NB4 (cell line): ENCODE data around the gene MALRD1.
"Not testable (repeated sequence)": the region's sequence is repeated elsewhere in the genome, so short reads cannot be mapped to it uniquely, and the experiment has no call there.

Experiments
- DNase-seq: peaks from one replicate; pipeline ENCODE4 v3.0.0; 2010; ENCODE audit warnings: low read depth
- H3K4me3 ChIP-seq: one replicate; pipeline ENCODE4 v1.5.1; 2011; ENCODE audit warnings: mild to moderate bottlenecking, low read depth, low read length, moderate library complexity
- MYC ChIP-seq: IDR thresholded peaks from 2 replicates; pipeline ENCODE4 v1.6.1; 2011; ENCODE audit warnings: low read depth, low read length
- POLR2A ChIP-seq: IDR thresholded peaks from 2 replicates; pipeline ENCODE4 v1.6.1; 2011; ENCODE audit warnings: mild to moderate bottlenecking; ENCODE audit not compliant: insufficient read length; ENCODE audit errors: extremely low read depth
- TF ChIP-seq, protein P1 (sequence below): IDR thresholded peaks from 2 replicates; pipeline ENCODE4 v1.6.1; 2011; ENCODE audit warnings: low read depth, low read length
- TF ChIP-seq, protein P2 (sequence below): IDR thresholded peaks from one replicate; pipeline ENCODE4 v1.5.1; 2012; ENCODE audit warnings: low read depth, low read length

Gene MALRD1

DNA sequence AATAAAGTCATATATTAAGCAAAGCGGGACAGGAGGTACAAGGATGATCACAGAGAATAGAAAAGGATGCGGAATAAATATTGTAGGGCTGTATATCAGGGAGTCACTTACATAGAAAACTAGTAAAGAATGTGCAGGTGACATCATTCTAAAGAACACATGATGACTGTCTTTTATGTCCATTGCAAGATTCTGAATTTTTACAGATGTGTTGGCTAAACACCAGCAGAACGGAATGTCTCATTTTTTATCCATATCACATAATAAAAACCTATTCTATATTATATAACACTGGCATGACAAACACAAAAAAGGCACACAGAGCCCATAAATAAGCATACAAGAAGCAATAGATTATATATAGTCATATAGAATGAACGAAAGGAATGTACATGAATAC lies 448.4 kb downstream of the MALRD1 start:
- TF ChIP-seq, protein P1, sequence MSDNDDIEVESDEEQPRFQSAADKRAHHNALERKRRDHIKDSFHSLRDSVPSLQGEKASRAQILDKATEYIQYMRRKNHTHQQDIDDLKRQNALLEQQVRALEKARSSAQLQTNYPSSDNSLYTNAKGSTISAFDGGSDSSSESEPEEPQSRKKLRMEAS: no peak
- TF ChIP-seq MYC: no peak
- no peak for TF ChIP-seq POLR2A
- TF ChIP-seq, protein P2, sequence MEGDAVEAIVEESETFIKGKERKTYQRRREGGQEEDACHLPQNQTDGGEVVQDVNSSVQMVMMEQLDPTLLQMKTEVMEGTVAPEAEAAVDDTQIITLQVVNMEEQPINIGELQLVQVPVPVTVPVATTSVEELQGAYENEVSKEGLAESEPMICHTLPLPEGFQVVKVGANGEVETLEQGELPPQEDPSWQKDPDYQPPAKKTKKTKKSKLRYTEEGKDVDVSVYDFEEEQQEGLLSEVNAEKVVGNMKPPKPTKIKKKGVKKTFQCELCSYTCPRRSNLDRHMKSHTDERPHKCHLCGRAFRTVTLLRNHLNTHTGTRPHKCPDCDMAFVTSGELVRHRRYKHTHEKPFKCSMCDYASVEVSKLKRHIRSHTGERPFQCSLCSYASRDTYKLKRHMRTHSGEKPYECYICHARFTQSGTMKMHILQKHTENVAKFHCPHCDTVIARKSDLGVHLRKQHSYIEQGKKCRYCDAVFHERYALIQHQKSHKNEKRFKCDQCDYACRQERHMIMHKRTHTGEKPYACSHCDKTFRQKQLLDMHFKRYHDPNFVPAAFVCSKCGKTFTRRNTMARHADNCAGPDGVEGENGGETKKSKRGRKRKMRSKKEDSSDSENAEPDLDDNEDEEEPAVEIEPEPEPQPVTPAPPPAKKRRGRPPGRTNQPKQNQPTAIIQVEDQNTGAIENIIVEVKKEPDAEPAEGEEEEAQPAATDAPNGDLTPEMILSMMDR: no peak
- no peak for DNase-seq
- no peak overlapping the region for H3K4me3 ChIP-seq

DNA sequence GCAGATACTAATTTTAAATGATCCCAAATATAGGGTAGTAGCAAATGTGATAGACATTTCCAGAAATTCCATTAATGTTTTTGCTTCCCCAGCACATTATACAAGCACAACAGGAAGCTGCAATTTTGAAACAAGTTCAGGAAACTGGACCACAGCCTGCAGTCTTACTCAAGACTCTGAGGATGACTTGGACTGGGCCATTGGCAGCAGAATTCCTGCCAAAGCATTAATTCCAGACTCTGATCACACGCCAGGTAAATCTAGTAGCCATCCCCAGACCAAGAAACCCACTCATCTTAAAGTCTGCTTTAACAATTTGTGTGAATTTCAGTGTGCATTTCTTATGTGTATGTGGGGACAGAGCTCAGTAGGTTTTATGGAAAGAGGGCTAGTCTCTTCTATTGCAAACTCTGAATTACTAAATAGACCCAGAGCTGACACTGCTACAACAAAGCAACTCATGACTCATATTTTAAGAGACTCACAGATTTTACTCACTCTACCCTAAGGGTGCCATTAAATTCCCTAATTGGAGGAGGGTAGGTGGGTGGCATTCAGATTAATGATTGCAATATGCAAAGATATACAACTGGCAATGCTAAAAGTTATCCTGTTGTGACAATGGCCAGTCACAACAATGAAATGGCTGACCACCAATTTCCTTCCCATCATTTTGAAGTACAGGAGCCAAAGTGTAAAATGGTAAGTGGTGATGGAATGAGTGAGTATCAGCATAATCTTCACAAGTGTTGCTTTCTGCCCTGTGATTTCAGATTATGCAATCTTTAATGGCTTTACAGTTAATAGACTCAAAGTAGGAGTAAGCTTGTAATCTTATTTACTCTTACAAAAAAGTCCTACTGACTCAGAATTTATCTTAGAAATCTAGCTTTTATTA lies 450.0 kb downstream of the MALRD1 start:
- H3K4me3 ChIP-seq: no peak overlapping the region
- DNase-seq: no peak

DNA sequence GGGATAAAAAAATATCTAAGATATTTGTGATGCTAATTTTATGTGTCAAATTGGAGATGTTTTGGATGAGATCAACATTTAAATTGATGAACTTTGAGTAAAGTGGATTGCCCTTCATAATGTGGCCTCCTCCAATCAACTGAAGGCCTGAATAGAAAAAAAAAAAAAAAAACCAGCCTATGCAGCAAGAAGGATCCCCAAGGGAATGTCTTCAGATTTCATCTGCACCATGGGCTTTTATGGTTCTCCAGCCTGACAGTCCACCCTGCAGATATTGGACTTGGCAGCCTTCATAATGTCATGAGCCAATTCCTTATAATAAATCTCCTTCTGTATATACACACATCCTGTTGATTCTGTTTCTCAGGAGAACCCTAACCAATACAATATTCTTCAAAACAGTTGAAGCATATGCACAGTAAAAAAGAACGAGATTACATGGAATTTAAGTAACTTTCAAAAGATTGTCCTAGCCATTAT lies 450.7 kb downstream of the MALRD1 start:
- no peak for TF ChIP-seq MYC
- TF ChIP-seq, protein P2: no peak
- TF ChIP-seq, protein P1: no peak
- DNase-seq: no peak
- no peak overlapping the region for H3K4me3 ChIP-seq

More for the DNA sequence above, 450.0 kb downstream of the MALRD1 start:
- TF ChIP-seq POLR2A: no peak
- TF ChIP-seq, protein P2: no peak
- TF ChIP-seq MYC: no peak
- TF ChIP-seq, protein P1: no peak

DNA sequence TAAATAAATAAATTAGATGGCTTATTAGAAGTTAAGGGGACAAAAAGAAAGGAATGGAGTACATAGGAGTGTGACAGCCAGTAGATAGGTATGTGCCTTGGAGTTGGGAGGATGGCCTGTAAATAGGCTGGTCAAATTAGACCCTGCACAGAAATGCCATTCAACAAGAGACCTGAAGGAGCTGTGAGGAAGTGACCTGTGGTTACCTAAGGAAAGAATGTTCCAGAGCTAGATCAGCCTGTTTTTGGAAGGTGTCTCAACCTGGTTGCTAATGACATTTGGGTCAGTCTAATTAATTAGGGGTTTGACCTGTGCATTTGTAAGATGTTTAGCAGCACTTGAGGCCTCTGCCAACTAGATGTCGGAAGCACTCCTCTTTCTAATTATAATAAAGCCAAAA lies 452.4 kb downstream of the MALRD1 start:
- no peak for DNase-seq
- TF ChIP-seq, protein P2: no peak
- TF ChIP-seq MYC (no peak), POLR2A (no peak)
- TF ChIP-seq, protein P1: no peak
- H3K4me3 ChIP-seq: no peak overlapping the region

DNA sequence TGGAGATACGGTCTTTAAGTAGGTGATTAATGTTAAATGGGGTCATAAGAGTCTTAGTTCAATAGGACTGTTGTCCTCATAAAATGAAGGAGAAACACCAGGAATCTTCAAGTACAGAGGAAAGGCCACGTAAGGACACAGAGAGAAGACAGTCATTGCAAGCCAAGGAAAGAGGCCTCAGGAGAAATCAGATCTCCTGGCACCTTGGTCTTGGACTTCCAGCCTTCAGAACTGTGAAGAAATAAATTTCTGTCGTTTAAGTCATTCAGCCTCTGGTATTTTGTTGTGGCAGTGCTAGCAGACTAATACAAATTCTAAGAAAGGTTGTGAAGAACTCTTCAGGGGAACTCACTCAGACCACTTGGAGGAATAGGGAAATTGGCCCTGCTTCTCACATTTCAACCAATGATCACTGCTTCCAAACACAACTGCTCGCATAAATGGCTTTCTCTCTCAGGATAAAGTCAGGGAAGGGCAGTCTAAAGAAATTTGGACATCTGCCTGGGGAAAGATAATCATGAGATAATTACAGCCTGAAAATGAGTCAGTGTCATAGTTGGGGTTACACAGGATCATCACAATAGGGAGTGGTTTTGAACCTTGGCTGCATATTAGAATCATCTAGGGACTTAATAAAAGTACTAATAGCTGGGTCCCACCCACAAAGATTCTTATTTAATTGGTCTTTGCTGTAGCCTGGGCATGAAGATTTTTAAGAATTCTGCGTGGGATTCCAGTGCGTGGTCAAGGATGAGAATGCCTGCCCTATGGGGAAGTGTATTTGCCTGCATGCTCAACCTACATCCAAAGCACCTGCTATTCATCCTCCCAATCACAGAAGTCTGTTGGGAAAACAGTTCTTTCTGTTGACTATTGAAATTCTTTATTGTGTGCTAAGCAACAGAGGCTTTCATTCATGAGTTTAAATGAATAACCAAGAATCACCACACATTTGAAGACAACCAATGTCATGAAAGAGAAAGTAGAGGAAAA lies 457.0 kb downstream of the MALRD1 start:
- TF ChIP-seq, protein P2: no peak
- TF ChIP-seq POLR2A (no peak), MYC (no peak)
- TF ChIP-seq, protein P1: no peak
- no peak for DNase-seq
- no peak overlapping the region for H3K4me3 ChIP-seq

DNA sequence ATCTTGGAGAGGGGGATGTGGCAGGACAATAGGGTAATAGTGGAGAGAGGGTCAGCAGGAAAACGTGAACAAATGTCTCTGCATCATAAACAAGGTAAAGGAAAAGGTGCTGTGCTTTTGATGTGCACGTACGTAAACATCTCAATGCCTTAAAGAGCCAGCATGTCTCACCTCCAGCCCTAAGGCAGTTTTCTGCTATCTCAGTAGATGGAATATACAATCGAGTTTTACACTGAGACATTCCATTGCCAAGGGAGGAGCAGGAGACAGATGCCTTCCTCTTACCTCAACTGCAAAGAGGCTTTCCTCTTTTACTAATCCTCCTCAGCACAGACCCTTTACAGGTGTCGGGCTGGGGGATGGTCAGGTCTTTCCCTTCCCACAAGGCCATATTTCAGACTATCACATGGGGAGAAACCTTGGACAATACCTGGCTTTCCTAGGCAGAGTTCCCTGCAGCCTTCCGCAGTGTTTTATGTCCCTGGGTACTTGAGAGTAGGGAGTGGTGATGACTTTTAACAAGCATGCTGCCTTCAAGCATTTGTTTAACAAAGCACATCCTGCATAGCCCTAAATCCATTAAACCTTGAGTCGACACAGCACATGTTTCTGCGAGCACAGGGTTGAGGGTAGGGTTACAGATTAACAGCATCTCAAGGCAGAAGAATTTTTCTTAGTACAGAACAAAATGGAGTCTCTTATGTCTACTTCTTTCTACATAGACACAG lies 461.6 kb downstream of the MALRD1 start:
- not testable (repeated sequence) for H3K4me3 ChIP-seq, DNase-seq
